Body of pancreas (tissue), 4 donors: ENCODE results near the gene LDLRAD3.

Experiments used
- POLR2A ChIP-seq, 3 donors: fragments of 450-650 bp; IDR thresholded peaks; one replicate each; pipeline ENCODE4 v1.6.1; 2016; ENCODE audit warnings: antibody characterized with exemption in 3 of 3, mild to moderate bottlenecking in 2 of 3
- TF ChIP-seq, protein P1 (sequence below), 7 experiments: fragments of 450-650 bp in 4 of 7; fragments of 200-600 bp in 3 of 7; sonication (generic) in 3 of 7; IDR thresholded peaks; one replicate each; pipeline ENCODE4 v1.5.1; 2016 to 2019; ENCODE audit warnings: antibody characterized with exemption in 7 of 7

DNA sequence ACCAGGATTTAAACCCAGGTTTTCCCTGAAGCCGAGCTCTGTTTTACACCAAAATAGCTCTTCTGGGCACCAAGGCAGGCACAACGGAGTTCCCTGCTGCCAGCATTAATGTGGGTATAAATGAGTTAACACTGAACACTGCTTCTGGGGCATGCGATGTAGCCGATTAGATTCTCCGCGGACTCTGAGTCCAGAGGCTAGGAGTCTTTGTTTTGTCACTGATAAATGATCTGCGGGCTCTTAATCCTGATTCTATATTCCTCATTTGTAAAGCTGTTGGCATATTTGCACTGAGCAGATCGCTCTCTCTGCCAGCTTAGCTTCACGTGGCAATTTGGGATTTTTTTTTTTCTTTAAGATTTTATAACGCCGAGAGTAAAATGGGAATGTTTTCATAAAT lies 16.8 kb upstream of the LDLRAD3 start:
- TF ChIP-seq, protein P1, sequence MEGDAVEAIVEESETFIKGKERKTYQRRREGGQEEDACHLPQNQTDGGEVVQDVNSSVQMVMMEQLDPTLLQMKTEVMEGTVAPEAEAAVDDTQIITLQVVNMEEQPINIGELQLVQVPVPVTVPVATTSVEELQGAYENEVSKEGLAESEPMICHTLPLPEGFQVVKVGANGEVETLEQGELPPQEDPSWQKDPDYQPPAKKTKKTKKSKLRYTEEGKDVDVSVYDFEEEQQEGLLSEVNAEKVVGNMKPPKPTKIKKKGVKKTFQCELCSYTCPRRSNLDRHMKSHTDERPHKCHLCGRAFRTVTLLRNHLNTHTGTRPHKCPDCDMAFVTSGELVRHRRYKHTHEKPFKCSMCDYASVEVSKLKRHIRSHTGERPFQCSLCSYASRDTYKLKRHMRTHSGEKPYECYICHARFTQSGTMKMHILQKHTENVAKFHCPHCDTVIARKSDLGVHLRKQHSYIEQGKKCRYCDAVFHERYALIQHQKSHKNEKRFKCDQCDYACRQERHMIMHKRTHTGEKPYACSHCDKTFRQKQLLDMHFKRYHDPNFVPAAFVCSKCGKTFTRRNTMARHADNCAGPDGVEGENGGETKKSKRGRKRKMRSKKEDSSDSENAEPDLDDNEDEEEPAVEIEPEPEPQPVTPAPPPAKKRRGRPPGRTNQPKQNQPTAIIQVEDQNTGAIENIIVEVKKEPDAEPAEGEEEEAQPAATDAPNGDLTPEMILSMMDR (IDR thresholded peaks at IDR 0.05): no peak
- no peak for TF ChIP-seq POLR2A (IDR thresholded peaks at IDR 0.05)
